Prostate gland (tissue), 2 donors: Measurements from ENCODE around the gene MAVS.

ENCODE experiments used
- CTCF ChIP-seq, 4 experiments: fragments of 200-600 bp in 2 of 4; fragments of 450-650 bp in 2 of 4; sonication (generic) in 2 of 4; IDR thresholded peaks; 1 replicate in 3 of 4; 2 replicates in 1 of 4; pipeline ENCODE4 v1.5.1; 2016 to 2019; ENCODE audit warnings: antibody characterized with exemption in 4 of 4, mild to moderate bottlenecking in 2 of 4, moderate library complexity in 2 of 4
- POLR2A ChIP-seq: fragments of 450-650 bp; IDR thresholded peaks from one replicate; pipeline ENCODE4 v1.6.1; 2016; ENCODE audit warnings: antibody characterized with exemption, mild to moderate bottlenecking
- POLR2AphosphoS5 ChIP-seq: sonication (generic); formaldehyde crosslinking; IDR thresholded peaks from one replicate; pipeline ENCODE4 v1.6.1; 2017; ENCODE audit warnings: antibody characterized with exemption

GRCh38 chr20:3804781-3805180 is 41.9 kb upstream of the MAVS start:
- no peak for TF ChIP-seq CTCF (IDR thresholded peaks at IDR 0.05)
- no peak for TF ChIP-seq POLR2A
- TF ChIP-seq POLR2AphosphoS5, result no peak
